Panc1 (cell line): ENCODE measurements around the gene MICALL1. TPM values are rescaled to one million over a fixed set of nuclear protein-coding genes. Genes with fewer than 3 reads are reported as not detected.
A peak's percentile ranks its signal among the peaks of the same experiment; 100 is the strongest.

ENCODE experiments used
- ATAC-seq: fragments of 200-7000 bp; cut with Tn5 transposase; 2 replicates; pipeline ENCODE4 v1.9.1; 2020; ENCODE audit warnings: mild to moderate bottlenecking, moderate library complexity
- BruUV-seq: library from RNA; stranded (reverse); fragments of 400-500 nt; replicated peaks from 2 replicates; lab custom pipeline; 2021; lab: Mats Ljungman, UMichigan
- CTCF ChIA-PET: fragments of 300-600 bp; sonication (Branson Sonifier 250); formaldehyde crosslinking; loops from one replicate; lab custom pipeline; 2022; ENCODE audit warnings: antibody characterized with exemption; lab: Charles Lee
- POLR2A ChIA-PET: fragments of 300-600 bp; sonication (Branson Sonifier 250); formaldehyde crosslinking; loops from one replicate; lab custom pipeline; 2022; ENCODE audit warnings: antibody characterized with exemption; lab: Charles Lee
- DNase-seq: peaks from one replicate; pipeline ENCODE4 v3.0.0-alpha.2; 2010; ENCODE audit warnings: low read depth, low spot score
- H3K27ac ChIP-seq: 2 replicates; pipeline ENCODE4 v1.5.1; 2011; ENCODE audit warnings: mild to moderate bottlenecking, low read length, inconsistent platforms
- H3K27me3 ChIP-seq: fragments of 200-500 bp; sonication (Bioruptor generic); 2 replicates; pipeline ENCODE4 v1.6.0; 2014; ENCODE audit warnings: low read length, inconsistent platforms; ENCODE audit not compliant: control insufficient read depth, insufficient read depth
- H3K36me3 ChIP-seq: fragments of 200-500 bp; sonication (Bioruptor generic); 2 replicates; pipeline ENCODE4 v1.5.1; 2014; ENCODE audit warnings: inconsistent platforms, mild to moderate bottlenecking, low read length, moderate library complexity; ENCODE audit not compliant: control insufficient read depth, insufficient read depth
- H3K4me1 ChIP-seq: 2 replicates; pipeline ENCODE4 v1.5.1; 2011; ENCODE audit warnings: inconsistent platforms, mild to moderate bottlenecking, low read length, moderate library complexity; ENCODE audit not compliant: control insufficient read depth, insufficient read depth
- H3K4me3 ChIP-seq, 2 experiments: 2 replicates each; pipeline ENCODE4 v1.5.1; 2011 to 2012; ENCODE audit warnings: low read depth in 2 of 2, low read length in 2 of 2, mild to moderate bottlenecking in 2 of 2, inconsistent platforms in 1 of 2, moderate library complexity in 1 of 2
- H3K9me3 ChIP-seq: fragments of 200-500 bp; sonication (Bioruptor generic); 2 replicates; pipeline ENCODE4 v1.5.1; 2014; ENCODE audit warnings: low read depth, mild to moderate bottlenecking, inconsistent platforms, low read length, moderate library complexity; ENCODE audit not compliant: control insufficient read depth, insufficient read depth
- CTCF ChIP-seq: fragments of 450-650 bp; IDR thresholded peaks from 2 replicates; pipeline ENCODE4 v1.5.1; 2017; ENCODE audit warnings: mild to moderate bottlenecking
- POLR2AphosphoS5 ChIP-seq: IDR thresholded peaks from 2 replicates; pipeline ENCODE4 v1.6.1; 2012; ENCODE audit warnings: mild to moderate bottlenecking, low read depth, low read length, moderate library complexity
- REST ChIP-seq, 2 experiments: IDR thresholded peaks; 2 replicates each; pipeline ENCODE4 v1.6.1; 2011 to 2012; ENCODE audit warnings: low read depth in 2 of 2, control low read depth in 1 of 2, low read length in 1 of 2, mild to moderate bottlenecking in 1 of 2, moderate library complexity in 1 of 2; ENCODE audit not compliant: insufficient read depth in 1 of 2
- SIN3A ChIP-seq: IDR thresholded peaks from 2 replicates; pipeline ENCODE4 v1.6.1; 2012; ENCODE audit warnings: low read depth, mild to moderate bottlenecking, low read length, moderate library complexity, borderline replicate concordance; ENCODE audit not compliant: insufficient read depth
- TCF7L2 ChIP-seq: IDR thresholded peaks from 2 replicates; pipeline ENCODE4 v1.6.1; 2011; ENCODE audit warnings: mild to moderate bottlenecking, low read depth, low read length, inconsistent platforms
- in situ Hi-C: cut with HindIII; loops from 2 replicates; pipeline ENCODE4 v1.10.0; 2016; ENCODE audit warnings: low sequenced_read_pairs, low pct_unique_long_range_greater_than_20kb
- intact Hi-C: fragments of 100-400 bp; cut with micrococcal nuclease; formaldehyde crosslinking; loops from one replicate; pipeline ENCODE4 v1.10.0; 2022; ENCODE audit not compliant: unreplicated experiment
- total RNA-seq: library from RNA; stranded (reverse); gene quantifications from one replicate; pipeline ENCODE4 v1.2.1, GENCODE V29; 2021; ENCODE audit not compliant: unreplicated experiment

The MICALL1 gene
- total RNA-seq, 1 experiment from 2014 or later = 34.5 TPM

GRCh38 chr22:37893583-37893983, 12.5 kb upstream of the MICALL1 start:
- Histone ChIP-seq H3K4me1 (peaks cover 23% of the 10 kb centered on the region), H3K4me3 (no peak overlapping the region), H3K27me3 (no peaks in the 10 kb centered on the region), H3K9me3 (no peaks in the 10 kb centered on the region), H3K36me3 (0 out of 2 replicates have a peak, but pooled peaks cover 2% of the 10 kb centered on the region), H3K27ac (no peak overlapping the region)
- ChIA-PET POLR2A (no interaction called here), CTCF (no interaction called here)
- DNase-seq (no peak), ATAC-seq (0 out of 2 replicates have a peak, but pooled peaks have one; percentile 4)
- BruUV-seq = no TSS peak
- in situ Hi-C loops (no loop called here), intact Hi-C loops (no loop called here)
- TF ChIP-seq REST (IDR thresholded peaks at IDR 0.05; ENCODE audit: insufficient read depth in 1 of 2, low read depth in 2 of 2, low read length in 1 of 2) (no peak), TCF7L2 (no peak), POLR2AphosphoS5 (no peak), SIN3A (no peak), CTCF (no peak)

- DNase-seq (no peak), ATAC-seq (peak; percentile 42; the same call in 1 of the 2 replicates)
- Histone ChIP-seq H3K4me3 (no peak overlapping the region), H3K9me3 (no peaks in the 10 kb centered on the region), H3K27me3 (no peaks in the 10 kb centered on the region), H3K36me3 (no peaks in the 10 kb centered on the region), H3K4me1 (peaks cover 26% of the 10 kb centered on the region), H3K27ac (peak overlapping the region; percentile 64)
- no peak for TF ChIP-seq REST (IDR thresholded peaks at IDR 0.05; ENCODE audit: insufficient read depth in 1 of 2, low read depth in 2 of 2, low read length in 1 of 2)
- no peak for TF ChIP-seq TCF7L2
- no peak for TF ChIP-seq SIN3A
- TF ChIP-seq CTCF = no peak
- no peak for TF ChIP-seq POLR2AphosphoS5
- BruUV-seq = no TSS peak
- ChIA-PET POLR2A (no interaction called here), CTCF (no interaction called here)
- in situ Hi-C loops (no loop called here), intact Hi-C loops (no loop called here)
Observed at GRCh38 chr22:37894939-37895670, 11.0 kb upstream of the MICALL1 start.
